ENCODE results near the gene HNF1B.

DNA sequence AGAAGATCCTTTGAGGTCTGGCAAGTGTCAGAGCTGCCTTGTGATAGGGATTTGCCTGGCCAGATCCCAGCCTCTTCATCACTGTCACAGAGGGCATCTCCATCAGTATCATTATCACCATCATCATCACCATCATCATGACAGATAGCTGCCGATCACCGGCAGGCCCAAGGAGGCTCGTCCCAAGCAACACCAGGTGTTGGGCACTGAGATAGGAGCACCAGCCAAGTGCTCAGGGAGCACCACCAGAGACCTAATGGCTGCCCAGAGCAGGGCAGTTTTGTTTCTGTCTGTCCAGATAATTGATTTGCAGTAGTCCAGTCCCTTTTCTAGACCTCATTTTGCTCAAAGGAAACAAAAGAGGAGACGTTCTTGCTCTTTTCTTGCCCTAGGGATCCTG, 25.0 kb downstream of the HNF1B start:
- no peak for TF ChIP-seq EZH2 (IDR thresholded peaks at IDR 0.05; ENCODE audit: low read length, unreplicated experiment)
- TF ChIP-seq, protein P1, sequence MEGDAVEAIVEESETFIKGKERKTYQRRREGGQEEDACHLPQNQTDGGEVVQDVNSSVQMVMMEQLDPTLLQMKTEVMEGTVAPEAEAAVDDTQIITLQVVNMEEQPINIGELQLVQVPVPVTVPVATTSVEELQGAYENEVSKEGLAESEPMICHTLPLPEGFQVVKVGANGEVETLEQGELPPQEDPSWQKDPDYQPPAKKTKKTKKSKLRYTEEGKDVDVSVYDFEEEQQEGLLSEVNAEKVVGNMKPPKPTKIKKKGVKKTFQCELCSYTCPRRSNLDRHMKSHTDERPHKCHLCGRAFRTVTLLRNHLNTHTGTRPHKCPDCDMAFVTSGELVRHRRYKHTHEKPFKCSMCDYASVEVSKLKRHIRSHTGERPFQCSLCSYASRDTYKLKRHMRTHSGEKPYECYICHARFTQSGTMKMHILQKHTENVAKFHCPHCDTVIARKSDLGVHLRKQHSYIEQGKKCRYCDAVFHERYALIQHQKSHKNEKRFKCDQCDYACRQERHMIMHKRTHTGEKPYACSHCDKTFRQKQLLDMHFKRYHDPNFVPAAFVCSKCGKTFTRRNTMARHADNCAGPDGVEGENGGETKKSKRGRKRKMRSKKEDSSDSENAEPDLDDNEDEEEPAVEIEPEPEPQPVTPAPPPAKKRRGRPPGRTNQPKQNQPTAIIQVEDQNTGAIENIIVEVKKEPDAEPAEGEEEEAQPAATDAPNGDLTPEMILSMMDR (conservative IDR thresholded peaks at IDR 0.05; ENCODE audit: low read depth, low read length) = no peak

Data from PC-3 (cell line).